ENCODE measurements around the gene SUGP1. TPM values are rescaled to one million over a fixed set of nuclear protein-coding genes. Genes with fewer than 3 reads are reported as not detected.

Gene SUGP1
- total and polyA plus RNA-seq, 2 of the 13 experiments (the other 11 are each of a cell fraction or from before 2014, with no cell fraction given): 21.6 to 25.9 TPM

DNA sequence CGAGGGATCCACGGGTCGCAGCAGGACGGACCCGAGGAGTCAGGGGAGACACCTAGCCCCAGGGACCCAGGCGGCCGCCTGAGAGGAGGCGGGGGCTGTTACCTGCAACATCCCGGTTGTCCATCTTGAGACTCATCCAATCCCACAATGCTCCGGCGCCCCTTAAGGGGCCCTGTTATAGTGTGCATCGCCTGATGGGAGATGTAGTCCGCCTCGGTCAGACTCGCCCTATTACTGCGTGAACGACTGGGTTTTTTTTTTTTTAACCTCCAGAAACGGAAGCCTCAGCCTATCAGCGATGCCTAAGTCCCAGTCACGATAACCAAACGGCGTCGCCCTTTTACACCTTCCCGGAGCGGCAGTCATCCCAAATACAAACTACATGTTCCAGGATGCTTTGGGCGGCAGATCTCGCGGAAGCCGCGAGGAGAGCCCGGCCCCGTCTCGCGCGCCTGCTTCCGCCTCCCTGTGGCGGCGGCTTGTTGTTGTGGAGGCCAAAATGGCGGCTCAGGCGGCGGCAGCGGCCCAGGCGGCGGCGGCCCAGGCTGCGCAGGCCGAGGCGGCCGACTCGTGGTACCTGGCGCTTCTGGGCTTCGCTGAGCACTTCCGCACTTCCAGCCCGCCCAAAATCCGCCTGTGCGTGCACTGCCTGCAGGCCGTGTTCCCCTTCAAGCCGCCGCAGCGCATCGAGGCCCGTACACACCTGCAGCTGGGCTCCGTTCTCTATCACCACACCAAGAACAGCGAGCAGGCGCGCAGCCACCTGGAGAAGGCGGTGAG lies at the start of gene SUGP1, which contains the start of gene MAU2 (continued):
- TF ChIP-seq, protein P1, sequence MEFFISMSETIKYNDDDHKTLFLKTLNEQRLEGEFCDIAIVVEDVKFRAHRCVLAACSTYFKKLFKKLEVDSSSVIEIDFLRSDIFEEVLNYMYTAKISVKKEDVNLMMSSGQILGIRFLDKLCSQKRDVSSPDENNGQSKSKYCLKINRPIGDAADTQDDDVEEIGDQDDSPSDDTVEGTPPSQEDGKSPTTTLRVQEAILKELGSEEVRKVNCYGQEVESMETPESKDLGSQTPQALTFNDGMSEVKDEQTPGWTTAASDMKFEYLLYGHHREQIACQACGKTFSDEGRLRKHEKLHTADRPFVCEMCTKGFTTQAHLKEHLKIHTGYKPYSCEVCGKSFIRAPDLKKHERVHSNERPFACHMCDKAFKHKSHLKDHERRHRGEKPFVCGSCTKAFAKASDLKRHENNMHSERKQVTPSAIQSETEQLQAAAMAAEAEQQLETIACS (CRISPR knock-in tag; IDR thresholded peaks at IDR 0.05): no peak; the same call in 1 of the 2 replicates
- TF ChIP-seq ZNF552 (CRISPR knock-in tag; IDR thresholded peaks at IDR 0.05; ENCODE audit: borderline replicate concordance) (0 out of 2 replicates have a peak, but pooled peaks have one; percentile 29), POLR2AphosphoS5 (IDR thresholded peaks at IDR 0.05; ENCODE audit: low read depth, low read length) (peak; percentile 89), ZSCAN25 (CRISPR knock-in tag; IDR thresholded peaks at IDR 0.05) (no peak), ATM (IDR thresholded peaks at IDR 0.05; ENCODE audit: borderline replicate concordance) (no peak), KAT7 (CRISPR knock-in tag; IDR thresholded peaks at IDR 0.05; ENCODE audit: borderline replicate concordance) (no peak; the same call in 1 of the 2 replicates)
- TF ChIP-seq, protein P2, sequence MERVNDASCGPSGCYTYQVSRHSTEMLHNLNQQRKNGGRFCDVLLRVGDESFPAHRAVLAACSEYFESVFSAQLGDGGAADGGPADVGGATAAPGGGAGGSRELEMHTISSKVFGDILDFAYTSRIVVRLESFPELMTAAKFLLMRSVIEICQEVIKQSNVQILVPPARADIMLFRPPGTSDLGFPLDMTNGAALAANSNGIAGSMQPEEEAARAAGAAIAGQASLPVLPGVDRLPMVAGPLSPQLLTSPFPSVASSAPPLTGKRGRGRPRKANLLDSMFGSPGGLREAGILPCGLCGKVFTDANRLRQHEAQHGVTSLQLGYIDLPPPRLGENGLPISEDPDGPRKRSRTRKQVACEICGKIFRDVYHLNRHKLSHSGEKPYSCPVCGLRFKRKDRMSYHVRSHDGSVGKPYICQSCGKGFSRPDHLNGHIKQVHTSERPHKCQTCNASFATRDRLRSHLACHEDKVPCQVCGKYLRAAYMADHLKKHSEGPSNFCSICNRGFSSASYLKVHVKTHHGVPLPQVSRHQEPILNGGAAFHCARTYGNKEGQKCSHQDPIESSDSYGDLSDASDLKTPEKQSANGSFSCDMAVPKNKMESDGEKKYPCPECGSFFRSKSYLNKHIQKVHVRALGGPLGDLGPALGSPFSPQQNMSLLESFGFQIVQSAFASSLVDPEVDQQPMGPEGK (CRISPR knock-in tag; IDR thresholded peaks at IDR 0.05): 0 out of 2 replicates have a peak, but pooled peaks have one; percentile 26
- TF ChIP-seq, protein P3, sequence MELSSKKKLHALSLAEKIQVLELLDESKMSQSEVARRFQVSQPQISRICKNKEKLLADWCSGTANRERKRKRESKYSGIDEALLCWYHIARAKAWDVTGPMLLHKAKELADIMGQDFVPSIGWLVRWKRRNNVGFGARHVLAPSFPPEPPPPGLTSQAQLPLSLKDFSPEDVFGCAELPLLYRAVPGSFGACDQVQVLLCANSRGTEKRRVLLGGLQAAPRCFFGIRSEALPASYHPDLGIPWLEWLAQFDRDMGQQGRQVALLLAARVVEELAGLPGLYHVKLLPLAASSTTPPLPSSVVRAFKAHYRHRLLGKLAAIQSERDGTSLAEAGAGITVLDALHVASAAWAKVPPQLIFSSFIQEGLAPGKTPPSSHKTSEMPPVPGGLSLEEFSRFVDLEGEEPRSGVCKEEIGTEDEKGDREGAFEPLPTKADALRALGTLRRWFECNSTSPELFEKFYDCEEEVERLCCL (CRISPR knock-in tag; IDR thresholded peaks at IDR 0.05; ENCODE audit: borderline replicate concordance): peak; percentile 57; the same call in 1 of the 2 replicates
- TF ChIP-seq, protein P4, sequence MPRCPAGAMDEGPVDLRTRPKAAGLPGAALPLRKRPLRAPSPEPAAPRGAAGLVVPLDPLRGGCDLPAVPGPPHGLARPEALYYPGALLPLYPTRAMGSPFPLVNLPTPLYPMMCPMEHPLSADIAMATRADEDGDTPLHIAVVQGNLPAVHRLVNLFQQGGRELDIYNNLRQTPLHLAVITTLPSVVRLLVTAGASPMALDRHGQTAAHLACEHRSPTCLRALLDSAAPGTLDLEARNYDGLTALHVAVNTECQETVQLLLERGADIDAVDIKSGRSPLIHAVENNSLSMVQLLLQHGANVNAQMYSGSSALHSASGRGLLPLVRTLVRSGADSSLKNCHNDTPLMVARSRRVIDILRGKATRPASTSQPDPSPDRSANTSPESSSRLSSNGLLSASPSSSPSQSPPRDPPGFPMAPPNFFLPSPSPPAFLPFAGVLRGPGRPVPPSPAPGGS (CRISPR knock-in tag; IDR thresholded peaks at IDR 0.05): peak; percentile 72; the same call in 1 of the 2 replicates
